ENCODE data around the gene CCDC194.

Gene CCDC194

DNA sequence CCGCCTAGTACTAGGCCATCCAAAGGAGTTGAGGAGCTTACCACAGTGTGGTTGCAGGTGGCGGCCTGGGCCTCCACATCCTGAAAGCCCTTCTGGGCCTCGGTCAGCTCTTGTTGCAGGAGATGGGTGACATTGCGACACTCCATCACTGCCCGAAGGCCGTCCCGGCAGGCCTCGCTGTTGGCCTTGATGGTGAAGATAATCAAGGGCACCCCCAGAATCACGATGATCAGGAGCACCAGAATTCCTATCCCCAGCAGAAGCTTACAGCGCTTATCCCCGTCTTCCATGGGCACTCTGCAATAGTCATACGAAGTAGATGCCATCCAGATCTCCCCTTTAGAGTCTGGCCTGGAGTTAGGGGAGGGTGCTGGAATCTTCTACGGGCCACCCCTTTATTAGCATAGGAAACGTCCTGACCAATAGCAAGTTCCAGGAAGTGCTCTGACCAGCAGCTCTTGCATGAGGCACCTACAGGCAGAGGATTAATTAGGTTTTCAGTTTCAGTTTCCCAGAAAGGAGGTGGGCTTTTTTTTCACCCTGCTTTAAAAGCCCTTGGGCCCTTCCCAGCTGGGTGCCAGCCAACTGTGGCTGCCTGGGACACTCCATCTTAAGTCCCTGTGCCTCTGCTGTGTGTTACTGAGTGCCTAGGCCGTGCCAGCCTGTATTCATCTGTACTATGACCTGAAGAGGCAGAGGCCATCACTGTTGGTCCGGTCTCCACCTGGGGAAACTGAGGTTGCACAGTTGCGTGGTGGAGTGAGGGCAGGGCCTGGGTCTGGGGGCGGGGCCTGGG, 11.5 kb upstream of the CCDC194 start, which contains the start of gene BST2:
TSS of gene BST2 (minus strand) at position 381 of the 796 bp plus-strand sequence. CDS start at position 326, 55 bp downstream.
- Histone ChIP-seq H3K4me3 (ENCODE audit: low read depth, low read length) (no peak within 1 kb of the TSS), H3K27ac (no peak within 1 kb of the TSS), H3K27me3 (ENCODE audit: insufficient read depth, low read depth, severe bottlenecking) (no peaks in the 10 kb centered on the region), H3K36me3 (no peaks in the 10 kb centered on the region), H3K9me3 (ENCODE audit: severe bottlenecking) (no peaks in the 10 kb centered on the region)
- TF ChIP-seq, protein P1, sequence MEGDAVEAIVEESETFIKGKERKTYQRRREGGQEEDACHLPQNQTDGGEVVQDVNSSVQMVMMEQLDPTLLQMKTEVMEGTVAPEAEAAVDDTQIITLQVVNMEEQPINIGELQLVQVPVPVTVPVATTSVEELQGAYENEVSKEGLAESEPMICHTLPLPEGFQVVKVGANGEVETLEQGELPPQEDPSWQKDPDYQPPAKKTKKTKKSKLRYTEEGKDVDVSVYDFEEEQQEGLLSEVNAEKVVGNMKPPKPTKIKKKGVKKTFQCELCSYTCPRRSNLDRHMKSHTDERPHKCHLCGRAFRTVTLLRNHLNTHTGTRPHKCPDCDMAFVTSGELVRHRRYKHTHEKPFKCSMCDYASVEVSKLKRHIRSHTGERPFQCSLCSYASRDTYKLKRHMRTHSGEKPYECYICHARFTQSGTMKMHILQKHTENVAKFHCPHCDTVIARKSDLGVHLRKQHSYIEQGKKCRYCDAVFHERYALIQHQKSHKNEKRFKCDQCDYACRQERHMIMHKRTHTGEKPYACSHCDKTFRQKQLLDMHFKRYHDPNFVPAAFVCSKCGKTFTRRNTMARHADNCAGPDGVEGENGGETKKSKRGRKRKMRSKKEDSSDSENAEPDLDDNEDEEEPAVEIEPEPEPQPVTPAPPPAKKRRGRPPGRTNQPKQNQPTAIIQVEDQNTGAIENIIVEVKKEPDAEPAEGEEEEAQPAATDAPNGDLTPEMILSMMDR (IDR thresholded peaks at IDR 0.05; ENCODE audit: low read depth, low read length), result no peak
- no peak for DNase-seq

- H3K36me3 ChIP-seq, result no peaks in the 10 kb centered on the region
- no peaks in the 10 kb centered on the region for H3K9me3 ChIP-seq (ENCODE audit: severe bottlenecking)
- H3K27me3 ChIP-seq (ENCODE audit: insufficient read depth, low read depth, severe bottlenecking), result no peaks in the 10 kb centered on the region
- no peak overlapping the region for H3K27ac ChIP-seq
- H3K4me3 ChIP-seq (ENCODE audit: low read depth, low read length), result no peak overlapping the region
- no peak for DNase-seq
- TF ChIP-seq, protein P1 (IDR thresholded peaks at IDR 0.05; ENCODE audit: low read depth, low read length), result no peak
Measured at GRCh38 chr19:17404621-17405249, 10.7 kb upstream of the CCDC194 start.

DNA sequence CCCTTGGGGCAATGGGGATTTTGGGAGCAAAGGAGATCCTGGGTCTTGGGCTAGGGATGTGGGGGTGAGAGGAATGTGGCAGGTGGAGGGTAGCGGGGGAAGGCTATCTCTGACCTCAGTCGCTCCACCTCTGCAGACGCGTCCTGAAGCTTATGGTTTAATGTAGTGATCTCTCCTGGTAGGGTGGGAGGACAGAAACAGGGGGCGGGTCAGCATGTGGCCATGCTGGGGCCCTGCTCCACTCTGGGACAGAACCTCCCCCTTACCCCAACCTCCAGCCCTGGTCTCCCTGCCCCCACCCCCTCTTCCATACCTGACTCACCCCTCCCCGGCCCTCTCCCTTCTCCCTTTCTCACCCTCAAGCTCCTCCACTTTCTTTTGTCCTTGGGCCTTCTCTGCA, 10.0 kb upstream of the CCDC194 start:
- no peak overlapping the region for H3K4me3 ChIP-seq (ENCODE audit: low read depth, low read length)
- DNase-seq, result no peak
- no peak overlapping the region for H3K27ac ChIP-seq

DNA sequence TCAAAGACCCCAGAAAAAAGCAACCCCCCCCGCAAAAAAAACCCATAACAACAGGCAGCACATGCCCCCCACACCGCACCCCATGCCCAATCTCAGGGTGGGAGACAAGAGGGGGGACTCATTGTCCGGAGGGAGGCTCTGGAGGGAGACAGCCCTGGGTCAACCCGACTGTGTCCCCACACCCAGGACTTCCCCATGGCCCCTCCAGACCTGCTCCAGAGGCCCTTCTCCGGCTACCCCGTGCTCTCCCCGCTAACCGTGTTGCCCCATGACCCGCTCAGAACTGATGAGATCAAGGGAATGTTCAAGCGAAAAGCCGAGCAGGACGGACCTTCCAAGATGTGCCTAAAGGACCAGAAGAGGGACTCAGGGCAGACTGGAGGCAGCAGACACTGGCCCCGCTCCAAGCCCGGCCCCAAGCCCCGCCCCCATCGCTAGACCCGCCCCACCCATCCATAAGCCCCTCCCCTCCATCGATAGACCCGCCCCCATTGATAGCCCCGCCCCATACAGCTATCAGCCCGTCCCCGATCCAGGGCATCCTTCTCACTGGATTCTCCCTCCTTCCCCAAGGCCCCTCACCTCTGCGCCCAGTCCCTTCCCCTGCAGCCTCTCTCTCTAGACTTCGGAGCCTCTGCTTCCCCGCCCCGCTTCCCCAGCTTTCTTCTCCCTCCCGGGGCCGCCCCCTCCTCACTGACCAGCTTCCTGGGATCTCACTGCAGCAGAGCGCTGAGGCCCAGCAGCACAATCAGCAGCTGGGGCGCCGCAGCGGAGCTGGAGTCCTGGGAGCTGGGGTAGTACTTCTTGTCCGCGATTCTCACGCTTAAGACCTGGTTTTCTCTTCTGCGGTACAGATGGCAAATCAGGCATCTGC, 9.2 kb upstream of the CCDC194 start:
- TF ChIP-seq, protein P1 (IDR thresholded peaks at IDR 0.05; ENCODE audit: low read depth, low read length), result no peak
- H3K27me3 ChIP-seq (ENCODE audit: insufficient read depth, low read depth, severe bottlenecking), result no peaks in the 10 kb centered on the region
- no peak overlapping the region for H3K27ac ChIP-seq
- H3K4me3 ChIP-seq (ENCODE audit: low read depth, low read length), result no peak overlapping the region
- H3K9me3 ChIP-seq (ENCODE audit: severe bottlenecking), result no peaks in the 10 kb centered on the region
- no peaks in the 10 kb centered on the region for H3K36me3 ChIP-seq
- no peak for DNase-seq

More for the DNA sequence above, 10.0 kb upstream of the CCDC194 start:
- TF ChIP-seq, protein P1 (IDR thresholded peaks at IDR 0.05; ENCODE audit: low read depth, low read length), result no peak
- Histone ChIP-seq H3K9me3 (ENCODE audit: severe bottlenecking) (no peaks in the 10 kb centered on the region), H3K36me3 (no peaks in the 10 kb centered on the region), H3K27me3 (ENCODE audit: insufficient read depth, low read depth, severe bottlenecking) (no peaks in the 10 kb centered on the region)

- H3K36me3 ChIP-seq, result no peaks in the 10 kb centered on the region
- H3K9me3 ChIP-seq (ENCODE audit: severe bottlenecking), result no peaks in the 10 kb centered on the region
- TF ChIP-seq, protein P1 (IDR thresholded peaks at IDR 0.05; ENCODE audit: low read depth, low read length), result no peak
- H3K4me3 ChIP-seq (ENCODE audit: low read depth, low read length), result no peak overlapping the region
- H3K27ac ChIP-seq, result no peak overlapping the region
- H3K27me3 ChIP-seq (ENCODE audit: insufficient read depth, low read depth, severe bottlenecking), result no peaks in the 10 kb centered on the region
- no peak for DNase-seq
Measured at GRCh38 chr19:17401628-17402027, 7.6 kb upstream of the CCDC194 start.
